SH-SY5Y (cell line): ENCODE data around the gene RNF157.

ENCODE experiments used
- GATA2 ChIP-seq: IDR thresholded peaks from 2 replicates; pipeline ENCODE4 v1.6.1; 2011; ENCODE audit warnings: mild to moderate bottlenecking, low read depth, low read length
- GATA3 ChIP-seq: IDR thresholded peaks from 2 replicates; pipeline ENCODE4 v1.6.1; 2011; ENCODE audit warnings: low read depth, mild to moderate bottlenecking, low read length, moderate library complexity

DNA sequence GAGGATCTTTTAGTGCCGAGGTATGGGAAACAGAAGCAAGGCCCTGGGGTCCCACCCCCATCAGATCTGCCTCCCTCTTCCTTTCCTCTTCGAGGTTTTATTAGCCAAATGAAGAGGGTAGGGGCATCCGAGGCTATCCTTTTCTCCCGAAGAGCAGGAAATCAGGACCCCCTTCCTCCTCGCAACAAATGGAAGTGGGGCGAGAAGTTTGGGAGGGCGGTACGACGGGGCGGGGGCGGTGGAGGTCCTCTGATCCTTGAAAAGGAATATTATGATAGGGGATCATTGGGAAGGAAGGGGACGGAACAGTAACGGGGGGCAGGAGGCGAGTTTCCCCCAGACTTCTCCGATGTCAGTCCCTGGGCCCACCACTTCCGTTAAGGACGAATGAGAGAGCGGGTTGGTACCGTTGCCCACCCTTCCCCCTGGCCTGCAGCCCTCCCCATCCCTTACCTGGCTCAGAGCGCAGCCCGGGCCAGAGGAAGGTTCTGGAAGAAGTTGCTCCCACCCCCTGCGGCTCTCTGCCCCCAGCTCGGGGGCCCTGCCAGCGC lies 99.6 kb downstream of the RNF157 start:
- TF ChIP-seq GATA2, result no peak
- no peak for TF ChIP-seq GATA3
